HEK293T (cell line): ENCODE measurements around the gene IDH3A.

Experiments used
- ARNT ChIP-seq: fragments of 450-650 bp; IDR thresholded peaks from 2 replicates; pipeline ENCODE4 v1.6.1; 2017; ENCODE audit warnings: mild to moderate bottlenecking
- BHLHE40 ChIP-seq: fragments of 450-650 bp; IDR thresholded peaks from 2 replicates; pipeline ENCODE4 v1.6.1; 2016; ENCODE audit warnings: mild to moderate bottlenecking, moderate library complexity, borderline replicate concordance
- FOXK2 ChIP-seq: fragments of 450-650 bp; IDR thresholded peaks from 2 replicates; pipeline ENCODE4 v1.6.1; 2016; ENCODE audit warnings: mild to moderate bottlenecking
- FOXM1 ChIP-seq: fragments of 450-650 bp; IDR thresholded peaks from 2 replicates; pipeline ENCODE4 v1.6.1; 2017; ENCODE audit warnings: mild to moderate bottlenecking, borderline replicate concordance
- LEF1 ChIP-seq: fragments of 450-650 bp; IDR thresholded peaks from 2 replicates; pipeline ENCODE4 v1.6.1; 2017; ENCODE audit warnings: mild to moderate bottlenecking, borderline replicate concordance
- SP1 ChIP-seq: fragments of 450-650 bp; IDR thresholded peaks from 2 replicates; pipeline ENCODE4 v1.6.1; 2017
- TARDBP ChIP-seq: fragments of 450-650 bp; IDR thresholded peaks from 2 replicates; pipeline ENCODE4 v1.6.1; 2016
- ZNF384 ChIP-seq: fragments of 450-650 bp; IDR thresholded peaks from 2 replicates; pipeline ENCODE4 v1.6.1; 2016

GRCh38 chr15:78216276-78217104 lies 67.3 kb downstream of the IDH3A start:
- TF ChIP-seq TARDBP (no peak), SP1 (no peak), FOXK2 (no peak), LEF1 (no peak), BHLHE40 (no peak), FOXM1 (no peak), ARNT (no peak), ZNF384 (no peak)
